Spleen (tissue), 11 donors: ENCODE measurements around the gene FBXO41. TPM values are rescaled to one million over a fixed set of nuclear protein-coding genes. Genes with fewer than 3 reads are reported as not detected.

Experiments
- DNase-seq: peaks from one replicate; pipeline ENCODE4 v3.0.0-alpha.2; 2020
- H3K27ac ChIP-seq, 8 donors: fragments of 200-600 bp; sonication (generic) in 7 of 8; 1 replicate in 4 of 8; 2 replicates in 4 of 8; pipeline versions ENCODE4 v1.5.0 to v1.8.0; 2016 to 2021; ENCODE audit warnings: inconsistent platforms in 4 of 8, mild to moderate bottlenecking in 4 of 8, moderate library complexity in 1 of 8
- H3K27me3 ChIP-seq, 7 donors: fragments of 200-600 bp; sonication (generic) in 6 of 7; replicated peaks in 1 of 7; 1 replicate in 4 of 7; 2 replicates in 3 of 7; pipeline versions ENCODE4 v1.5.0 to v1.8.0; 2016 to 2021; ENCODE audit warnings: inconsistent platforms in 3 of 7, mild to moderate bottlenecking in 1 of 7
- H3K36me3 ChIP-seq, 6 donors: fragments of 200-600 bp; sonication (generic) in 5 of 6; 1 replicate in 4 of 6; 2 replicates in 2 of 6; pipeline versions ENCODE4 v1.5.0 to v1.8.0; 2016 to 2021; ENCODE audit warnings: inconsistent platforms in 2 of 6
- H3K4me1 ChIP-seq, 6 donors: fragments of 200-600 bp; sonication (generic) in 5 of 6; 1 replicate in 3 of 6; 2 replicates in 3 of 6; pipeline versions ENCODE4 v1.5.0 to v1.8.0; 2016 to 2021; ENCODE audit warnings: inconsistent platforms in 3 of 6
- H3K4me3 ChIP-seq, 8 donors: fragments of 200-600 bp; sonication (generic) in 7 of 8; 1 replicate in 4 of 8; 2 replicates in 4 of 8; pipeline versions ENCODE4 v1.5.0 to v1.8.0; 2016 to 2021; ENCODE audit warnings: inconsistent platforms in 4 of 8, mild to moderate bottlenecking in 4 of 8, moderate library complexity in 2 of 8
- H3K9me3 ChIP-seq, 8 donors: fragments of 200-600 bp; sonication (generic) in 7 of 8; 1 replicate in 4 of 8; 2 replicates in 4 of 8; pipeline versions ENCODE4 v1.5.0 to v1.8.0; 2016 to 2021; ENCODE audit warnings: inconsistent platforms in 4 of 8
- CTCF ChIP-seq, 11 experiments: fragments of 200-600 bp in 7 of 11; fragments of 450-650 bp in 4 of 11; sonication (generic) in 4 of 11; IDR thresholded peaks in 8 of 11; conservative IDR thresholded peaks in 3 of 11; 1 replicate in 7 of 11; 2 replicates in 4 of 11; pipeline versions ENCODE4 v1.4.0 to v1.8.0; 2016 to 2021; ENCODE audit warnings: antibody characterized with exemption in 11 of 11, inconsistent platforms in 4 of 11, mild to moderate bottlenecking in 1 of 11
- POLR2A ChIP-seq, 3 donors: fragments of 450-650 bp; IDR thresholded peaks; one replicate each; pipeline ENCODE4 v1.5.1; 2017; ENCODE audit warnings: antibody characterized with exemption in 3 of 3, mild to moderate bottlenecking in 1 of 3
- POLR2AphosphoS5 ChIP-seq, 3 donors: sonication (generic); formaldehyde crosslinking; IDR thresholded peaks; one replicate each; pipeline ENCODE4 v1.5.1; 2017; ENCODE audit warnings: antibody characterized with exemption in 3 of 3
- WGBS, 5 donors: extraction: QIAGEN DNeasy Blood & Tissue Kit in 3 of 5; methylation state at CpG; one replicate each; pipeline versions ENCODE4 v1.1.5 to v1.1.7; 2013 to 2018; 5-methylcytosine and 5-hydroxymethylcytosine counted together
- intact Hi-C: fragments of 100-400 bp; cut with DNase I; formaldehyde crosslinking; loops from one replicate; pipeline ENCODE4 v1.15.0; 2023; ENCODE audit warnings: low total_unique reads
- polyA plus RNA-seq, 3 donors: library from polyadenylated mRNA; stranded (reverse); fragments of 200-250 nt; gene quantifications; one replicate each; pipeline ENCODE4 v1.2.1, GENCODE V29; 2013
- total RNA-seq, 7 donors: library from RNA; depleted of rRNA in 3 of 7; stranded (reverse); fragments of >200 nt in 3 of 7; fragmentation: NEBNext Ultra II Directional in 4 of 7; extraction: Animal tissue kit (Norgen Biotek cat#: 25700) in 4 of 7; gene quantifications; one replicate each; pipeline versions ENCODE4 v1.1.0 to v1.2.1, GENCODE V29; 2016 to 2021
- donor health status: healthy with polysubstance abuse.
- donor health status: DM: no; HTN: no; CAD: no; lungs with moderate emphysema.
- donor health status: DM: no; HTN: no; CAD: no.
- donor health status: Bipolar disorder and iron deficiency.
- donor health status: healthy.
- donor health status: DM: no; HTN: no; CAD: no.
- donor health status: DM: yes; HTN: yes; CAD: no.

FBXO41 gene
- total and polyA plus RNA-seq, 10 donors = 4.8 to 15.9 (median 12.6) TPM

- intact Hi-C loops = no loop called here
- 26 to 64% (median 34%) methylated on average over 64 to 113 of the region's 113 CpGs for WGBS, 5 donors
- peak; percentile 89 for DNase-seq
- Histone ChIP-seq H3K27me3 (peaks cover 0 to 26% (median 0%) of the 10 kb centered on the region in 7 donors), H3K4me1 (peaks cover 0 to 16% (median 7%) of the 10 kb centered on the region in 6 donors), H3K36me3 (peaks cover 0 to 48% (median 3%) of the 10 kb centered on the region in 6 donors), H3K9me3 (no peaks in the 10 kb centered on the region), H3K27ac (peak overlapping the region in 3 of 8 donors; percentile 40 to 60 (median 54)), H3K4me3 (peak overlapping the region in 7 of 8 donors; percentile 17 to 61 (median 23))
- TF ChIP-seq POLR2AphosphoS5 (IDR thresholded peaks at IDR 0.05) (peak in 1 of 3 donors; percentile 35), CTCF (IDR thresholded peaks at IDR 0.05 in 8 of 11, conservative IDR thresholded peaks at IDR 0.05 in 3 of 11) (peak in 2 of 11 experiments; percentile 26 to 30), POLR2A (IDR thresholded peaks at IDR 0.05) (no peak)
Measured at GRCh38 chr2:73268830-73269685, 15.2 kb downstream of the FBXO41 start.

GRCh38 chr2:73268366-73268829, 15.9 kb downstream of the FBXO41 start:
- H3K4me1 ChIP-seq = peaks cover 0 to 16% (median 7%) of the 10 kb centered on the region in 6 donors
- H3K36me3 ChIP-seq = peaks cover 0 to 54% (median 6%) of the 10 kb centered on the region in 6 donors
- DNase-seq = no peak
- 61 to 96% (median 76%) methylated on average over 13 to 14 of the region's 14 CpGs for WGBS, 5 donors
- TF ChIP-seq POLR2A (IDR thresholded peaks at IDR 0.05) = no peak
- TF ChIP-seq POLR2AphosphoS5 (IDR thresholded peaks at IDR 0.05) = no peak
- TF ChIP-seq CTCF (IDR thresholded peaks at IDR 0.05 in 8 of 11, conservative IDR thresholded peaks at IDR 0.05 in 3 of 11) = no peak
- H3K4me3 ChIP-seq = peak overlapping the region in 3 of 8 donors; percentile 20 to 61 (median 30)
- peaks cover 0 to 26% (median 0%) of the 10 kb centered on the region in 7 donors for H3K27me3 ChIP-seq
- no peaks in the 10 kb centered on the region for H3K9me3 ChIP-seq
- no peak overlapping the region for H3K27ac ChIP-seq
- intact Hi-C loops = no loop called here

GRCh38 chr2:73267008-73267407, 17.3 kb downstream of the FBXO41 start:
- WGBS, 5 donors = 97 to 99% (median 98%) methylated on average over 4 of the region's 4 CpGs
- no peak for DNase-seq
- intact Hi-C loops = no loop called here
- peaks cover 0 to 60% (median 9%) of the 10 kb centered on the region in 6 donors for H3K36me3 ChIP-seq
- peaks cover 0 to 16% (median 7%) of the 10 kb centered on the region in 6 donors for H3K4me1 ChIP-seq
- no peaks in the 10 kb centered on the region for H3K9me3 ChIP-seq
- no peak overlapping the region for H3K4me3 ChIP-seq
- H3K27ac ChIP-seq = no peak overlapping the region
- TF ChIP-seq POLR2AphosphoS5 (IDR thresholded peaks at IDR 0.05) = no peak
- no peak for TF ChIP-seq POLR2A (IDR thresholded peaks at IDR 0.05)
- TF ChIP-seq CTCF (IDR thresholded peaks at IDR 0.05 in 8 of 11, conservative IDR thresholded peaks at IDR 0.05 in 3 of 11) = no peak
- peaks cover 0 to 26% (median 0%) of the 10 kb centered on the region in 7 donors for H3K27me3 ChIP-seq
